ENCODE measurements around the gene RAB37. TPM values are rescaled to one million over a fixed set of nuclear protein-coding genes. Genes with fewer than 3 reads are reported as not detected.

Gene RAB37
- total and polyA plus RNA-seq, 2 of the 8 experiments (the other 6 are each of a cell fraction or from before 2014, with no cell fraction given): 5.5 to 6.1 TPM

DNA sequence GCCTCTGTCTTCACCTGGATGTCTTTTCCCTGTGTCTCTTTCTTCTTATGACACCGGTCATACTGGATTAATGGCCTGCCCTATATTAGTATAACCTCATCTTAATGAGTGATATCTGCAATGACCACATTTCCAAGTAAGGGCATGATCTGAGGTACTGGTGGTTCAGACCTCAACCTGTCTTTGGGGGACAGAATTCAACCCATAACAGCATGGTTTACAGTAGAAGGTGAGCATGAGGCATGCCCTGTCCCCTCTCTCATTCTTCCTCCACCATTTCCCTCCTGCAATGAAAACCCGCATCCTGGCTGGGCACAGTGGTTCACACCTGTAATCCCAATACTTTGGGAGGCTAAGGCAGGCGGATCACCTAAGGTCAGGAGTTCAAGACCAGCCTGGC lies 2.8 kb upstream of the RAB37 start:
- H3K23ac ChIP-seq (ENCODE audit: insufficient read length): no peak overlapping the region
- no peak for TF ChIP-seq RAD21 (IDR thresholded peaks at IDR 0.05 in 1 of 2, conservative IDR thresholded peaks at IDR 0.05 in 1 of 2; ENCODE audit: low read depth in 2 of 2, low read length in 2 of 2)
- TF ChIP-seq HDAC6 (IDR thresholded peaks at IDR 0.05; ENCODE audit: low read depth, low read length): no peak
- TF ChIP-seq, protein P1, sequence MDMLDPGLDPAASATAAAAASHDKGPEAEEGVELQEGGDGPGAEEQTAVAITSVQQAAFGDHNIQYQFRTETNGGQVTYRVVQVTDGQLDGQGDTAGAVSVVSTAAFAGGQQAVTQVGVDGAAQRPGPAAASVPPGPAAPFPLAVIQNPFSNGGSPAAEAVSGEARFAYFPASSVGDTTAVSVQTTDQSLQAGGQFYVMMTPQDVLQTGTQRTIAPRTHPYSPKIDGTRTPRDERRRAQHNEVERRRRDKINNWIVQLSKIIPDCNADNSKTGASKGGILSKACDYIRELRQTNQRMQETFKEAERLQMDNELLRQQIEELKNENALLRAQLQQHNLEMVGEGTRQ (IDR thresholded peaks at IDR 0.05; ENCODE audit: low read length): no peak
- no peak for TF ChIP-seq POLR2AphosphoS5 (IDR thresholded peaks at IDR 0.05; ENCODE audit: low read depth, low read length)
- H3K14ac ChIP-seq (ENCODE audit: insufficient read length): no peak overlapping the region
- H3K9ac ChIP-seq (replicated peaks in 1 of 4; ENCODE audit: extremely low read depth in 1 of 4, low read depth in 3 of 4, low read length in 3 of 4): no peak overlapping the region
- H2BK5ac ChIP-seq (ENCODE audit: low read depth, low read length): no peak overlapping the region
- peaks cover 0 to 7% of the 10 kb centered on the region in 2 experiments for H4K20me1 ChIP-seq (replicated peaks in 1 of 2; ENCODE audit: control insufficient read depth in 1 of 2, insufficient read depth in 2 of 2, low read length in 2 of 2)
- no peak overlapping the region for H4K5ac ChIP-seq (ENCODE audit: insufficient read length, low read depth, low read length)
- no peak for DNase-seq (ENCODE audit: low read depth in 1 of 2, low spot score in 2 of 2)
- H3K56ac ChIP-seq (replicated peaks; ENCODE audit: insufficient read length, low read depth, low read length): no peak overlapping the region
- no peak overlapping the region for H3K4me3 ChIP-seq (ENCODE audit: extremely low read depth in 1 of 4, insufficient read depth in 2 of 4, low read depth in 3 of 4, low read length in 4 of 4)
- no peak overlapping the region for H3K4me2 ChIP-seq (ENCODE audit: insufficient read depth in 1 of 2, low read depth in 2 of 2, low read length in 2 of 2)
- no peak overlapping the region for H3K18ac ChIP-seq (ENCODE audit: extremely low read depth, low read length)
- H3K9me3 ChIP-seq (ENCODE audit: insufficient read depth in 2 of 2, low read depth in 1 of 2, low read length in 1 of 2): no peaks in the 10 kb centered on the region
- peaks cover 20% of the 10 kb centered on the region; the same call in 1 of the 2 replicates for H3K23me2 ChIP-seq (ENCODE audit: low read depth, low read length)
- no peak overlapping the region for H3K27ac ChIP-seq (ENCODE audit: low read depth, low read length)
- peak overlapping the region; percentile 21; the same call in 1 of the 2 replicates for H2BK20ac ChIP-seq (ENCODE audit: low read length)
- no peak overlapping the region for H2BK15ac ChIP-seq (ENCODE audit: low read length)
- no peak overlapping the region for H4K91ac ChIP-seq (replicated peaks; ENCODE audit: insufficient read length, low read length)
- no peak overlapping the region for H2AK5ac ChIP-seq (ENCODE audit: low read depth, low read length)
- H4K8ac ChIP-seq (ENCODE audit: extremely low read depth, insufficient read depth, low read length): no peak overlapping the region
- no peak overlapping the region for H3K4ac ChIP-seq (replicated peaks; ENCODE audit: insufficient read length, low read depth, low read length)
- ChIA-PET POLR2A (ENCODE audit: partially characterized antibody) (interaction anchor here (0.6 to 0.7 kb wide), 2 partner anchors 20 to 1821 kb away, joined by 3 read pairs; no protein-coding TSS in a partner anchor), CTCF (ENCODE audit: partially characterized antibody) (interaction anchor here (4.9 to 5.6 kb wide), 2 partner anchors 11 to 76 kb away, joined by 50 to 81 read pairs; no protein-coding TSS in a partner anchor)
- no peaks in the 10 kb centered on the region for H3K79me2 ChIP-seq (ENCODE audit: control insufficient read depth in 1 of 2, insufficient read depth in 2 of 2, low read length in 2 of 2)
- peaks cover 0 to 8% (median 2%) of the 10 kb centered on the region in 4 experiments; a peak in 4 of 7 replicates for H3K27me3 ChIP-seq (replicated peaks in 1 of 4; ENCODE audit: control insufficient read depth in 3 of 4, extremely low read depth in 1 of 4, insufficient read depth in 3 of 4, low read length in 3 of 4)
- WGBS, 2 experiments (ENCODE audit: extremely low coverage in 1 of 2, insufficient coverage in 1 of 2, insufficient read length in 1 of 2, insufficient replicate concordance in 2 of 2, low coverage in 1 of 2, low lambda C conversion rate in 2 of 2, missing lambda C conversion rate in 1 of 2): 89% methylated on average over 3 of the region's 3 CpGs; no CpG with 5 or more reads in 1 of the 2 experiments
- no peak overlapping the region for H2BK120ac ChIP-seq (replicated peaks; ENCODE audit: low read depth, low read length)
- no peak overlapping the region for H2BK12ac ChIP-seq (ENCODE audit: low read depth, low read length)
- H3K4me1 ChIP-seq (replicated peaks in 1 of 4; ENCODE audit: control insufficient read depth in 3 of 4, insufficient read depth in 4 of 4, low read length in 3 of 4): peaks cover 5 to 18% (median 9%) of the 10 kb centered on the region in 4 experiments
- no peak overlapping the region for H2AFZ ChIP-seq (ENCODE audit: low read length)
- no peaks in the 10 kb centered on the region for H3K36me3 ChIP-seq (ENCODE audit: control insufficient read depth in 2 of 4, insufficient read depth in 4 of 4, low read length in 3 of 4)
- no peak for FAIRE-seq
- no peaks in the 10 kb centered on the region for H3K79me1 ChIP-seq (ENCODE audit: low read depth, low read length)

All from H1 (cell line).